Large intestine (tissue), 12 donors: ENCODE measurements around the gene PCDHGB3. TPM values are rescaled to one million over a fixed set of nuclear protein-coding genes. Genes with fewer than 3 reads are reported as not detected.
A peak's percentile ranks its signal among the peaks of the same experiment; 100 is the strongest.
"Not testable (repeated sequence)": the region's sequence is repeated elsewhere in the genome, so short reads cannot be mapped to it uniquely, and the experiment has no call there.

Experiments
- DNase-seq, 2 donors: peaks; one replicate each; pipeline versions ENCODE4 v3.0.0 to v3.0.0-alpha.2; 2013
- H3K27ac ChIP-seq: one replicate; pipeline ENCODE4 v1.5.1; 2013; ENCODE audit warnings: low read length
- H3K27me3 ChIP-seq: 2 replicates; pipeline ENCODE4 v1.6.1; 2013; ENCODE audit warnings: low read length; ENCODE audit not compliant: control insufficient read depth, insufficient read depth
- H3K36me3 ChIP-seq: 2 replicates; pipeline ENCODE4 v1.6.1; 2013; ENCODE audit warnings: low read length; ENCODE audit not compliant: control insufficient read depth, insufficient read depth
- H3K4me1 ChIP-seq: one replicate; pipeline ENCODE4 v1.6.1; 2013; ENCODE audit warnings: low read length; ENCODE audit not compliant: control insufficient read depth, insufficient read depth
- H3K4me3 ChIP-seq: one replicate; pipeline ENCODE4 v1.5.1; 2013; ENCODE audit warnings: low read length
- H3K9me3 ChIP-seq: one replicate; pipeline ENCODE4 v1.6.1; 2013; ENCODE audit warnings: mild to moderate bottlenecking, low read depth, low read length, moderate library complexity; ENCODE audit not compliant: control insufficient read depth
- WGBS: methylation state at CpG from one replicate; pipeline ENCODE4 v1.1.5; 2013; ENCODE audit warnings: low lambda C conversion rate; ENCODE audit not compliant: insufficient coverage; 5-methylcytosine and 5-hydroxymethylcytosine counted together
- long read RNA-seq, 11 donors: transcript quantifications; one replicate each; lab custom pipeline, GENCODE V29; 2026
- polyA plus RNA-seq: library from polyadenylated mRNA; unstranded; fragments of 120-200 nt; gene quantifications from one replicate; pipeline ENCODE4 v1.2.1, GENCODE V29; 2013

Gene PCDHGB3
- 0.85 TPM for polyA plus RNA-seq
- long read RNA-seq, donor 1, partial matches to known transcripts = 0 of 1 reads
- long read RNA-seq, donor 1, other reads (novel, unspliced or antisense) = 0 of 1 reads
- long read RNA-seq, donor 2, partial matches to known transcripts = 0 of 1 reads
- long read RNA-seq, donor 2, other reads (novel, unspliced or antisense) = 0 of 1 reads
- long read RNA-seq, donor 3, partial matches to known transcripts = 0 of 1 reads
- long read RNA-seq, donor 3, other reads (novel, unspliced or antisense) = 0 of 1 reads
- long read RNA-seq, donor 4 = 0 reads
- long read RNA-seq, donor 5 = 0 reads
- long read RNA-seq, donor 6 = 0 reads
- long read RNA-seq, donor 7, partial matches to known transcripts = 0 of 1 reads
- long read RNA-seq, donor 7, other reads (novel, unspliced or antisense) = 0 of 1 reads
- long read RNA-seq, donor 8 = 0 reads
- long read RNA-seq, donor 9 = 0 reads
- long read RNA-seq, donor 10, partial matches to known transcripts = 0 of 1 reads
- long read RNA-seq, donor 10, other reads (novel, unspliced or antisense) = 0 of 1 reads
- long read RNA-seq, donor 11 = 0 reads

- H3K27ac ChIP-seq = no peak within 1 kb of the TSS
- no peaks in the 10 kb centered on the region for H3K36me3 ChIP-seq
- H3K27me3 ChIP-seq = peaks cover 59% of the 10 kb centered on the region
- no peak within 1 kb of the TSS for H3K4me3 ChIP-seq
- whole genome bisulfite sequencing = 50% methylated on average over 1 of the region's 32 CpGs
- H3K9me3 ChIP-seq = peaks cover 40% of the 10 kb centered on the region
- no peak for DNase-seq
- no peaks in the 10 kb centered on the region for H3K4me1 ChIP-seq
Measured at GRCh38 chr5:141369994-141370848, at the start of gene PCDHGB3. Gene PCDHGB3, plus strand, starts transcription at chr5:141370242. Its CDS starts 153 bp downstream, at chr5:141370395.

- no peak for DNase-seq
- Histone ChIP-seq H3K27ac (no peak overlapping the region), H3K27me3 (peaks cover 8% of the 10 kb centered on the region), H3K9me3 (peaks cover 45% of the 10 kb centered on the region), H3K36me3 (peaks cover 8% of the 10 kb centered on the region), H3K4me3 (no peak overlapping the region), H3K4me1 (peaks cover 3% of the 10 kb centered on the region)
- 94% methylated on average over 2 of the region's 3 CpGs for WGBS
Measured at GRCh38 chr5:141322261-141322660, 47.8 kb upstream of the PCDHGB3 start.

GRCh38 chr5:141326088-141326854 is 43.8 kb upstream of the PCDHGB3 start:
- H3K27me3 ChIP-seq = peaks cover 10% of the 10 kb centered on the region
- no peak overlapping the region for H3K4me3 ChIP-seq
- H3K27ac ChIP-seq = no peak overlapping the region
- no peaks in the 10 kb centered on the region for H3K4me1 ChIP-seq
- peak in 1 of 2 donors; percentile 24 for DNase-seq
- H3K9me3 ChIP-seq = peaks cover 19% of the 10 kb centered on the region
- 30% methylated on average over 6 of the region's 27 CpGs for WGBS
- no peaks in the 10 kb centered on the region for H3K36me3 ChIP-seq

GRCh38 chr5:141328231-141328630 is 41.8 kb upstream of the PCDHGB3 start:
- Histone ChIP-seq H3K27ac (no peak overlapping the region), H3K4me1 (no peaks in the 10 kb centered on the region), H3K36me3 (no peaks in the 10 kb centered on the region), H3K4me3 (no peak overlapping the region), H3K27me3 (peaks cover 16% of the 10 kb centered on the region), H3K9me3 (peaks cover 21% of the 10 kb centered on the region)
- no CpG with 5 or more reads among the region's 8 CpGs for WGBS
- DNase-seq = no peak

GRCh38 chr5:141330299-141331080 is 39.6 kb upstream of the PCDHGB3 start, which contains the start of gene PCDHGA1:
Gene PCDHGA1, plus strand, starts transcription at chr5:141330514.
- H3K27ac ChIP-seq = no peak within 1 kb of the TSS
- H3K9me3 ChIP-seq = peaks cover 23% of the 10 kb centered on the region
- no peak within 1 kb of the TSS for H3K4me3 ChIP-seq

GRCh38 chr5:141332571-141332970 is 37.5 kb upstream of the PCDHGB3 start:
- not testable (repeated sequence) for H3K4me3 ChIP-seq, H3K36me3 ChIP-seq, H3K27ac ChIP-seq, H3K4me1 ChIP-seq, DNase-seq
- Histone ChIP-seq H3K9me3 (peaks cover 21% of the 10 kb centered on the region), H3K27me3 (peaks cover 15% of the 10 kb centered on the region)
- WGBS = no CpG with 5 or more reads among the region's 39 CpGs

More at GRCh38 chr5:141330299-141331080, 39.6 kb upstream of the PCDHGB3 start, which contains the start of gene PCDHGA1:
- Histone ChIP-seq H3K27me3 (peaks cover 23% of the 10 kb centered on the region), H3K36me3 (no peaks in the 10 kb centered on the region), H3K4me1 (no peaks in the 10 kb centered on the region)
- no peak for DNase-seq
- 16% methylated on average over 3 of the region's 21 CpGs for WGBS

- H3K9me3 ChIP-seq = peaks cover 20% of the 10 kb centered on the region
- WGBS = no CpG with 5 or more reads among the region's 27 CpGs
- H3K27ac ChIP-seq = no peak within 1 kb of the TSS
- peaks cover 30% of the 10 kb centered on the region for H3K27me3 ChIP-seq
- no peaks in the 10 kb centered on the region for H3K4me1 ChIP-seq
- H3K4me3 ChIP-seq = peak within 1 kb of the TSS; percentile 10
- no peaks in the 10 kb centered on the region for H3K36me3 ChIP-seq
- no peak for DNase-seq
Measured at GRCh38 chr5:141338538-141339306, 31.3 kb upstream of the PCDHGB3 start, which contains the start of gene PCDHGA2. Gene PCDHGA2, plus strand, starts transcription at chr5:141338760.

- H3K9me3 ChIP-seq = peaks cover 31% of the 10 kb centered on the region
- WGBS = no CpG with 5 or more reads among the region's 45 CpGs
- H3K27ac ChIP-seq, DNase-seq, H3K4me3 ChIP-seq, H3K4me1 ChIP-seq, H3K36me3 ChIP-seq: not testable (repeated sequence)
- peaks cover 34% of the 10 kb centered on the region for H3K27me3 ChIP-seq
Measured at GRCh38 chr5:141340781-141341354, 29.2 kb upstream of the PCDHGB3 start.
